Stimulated activated CD4-positive, alpha-beta T cell treated with anti-CD3 and anti-CD28 coated beads, Interleukin-1b, Interleukin-23, amount 100 ng/mL, for 4 hours (primary cell): ENCODE measurements around the gene LGALS7.
"Not testable (repeated sequence)": the region's sequence is repeated elsewhere in the genome, so short reads cannot be mapped to it uniquely, and the experiment has no call there.

Source experiments
- DNase-seq, 2 donors: peaks; one replicate each; pipeline ENCODE4 v3.0.0-alpha.2; 2020; ENCODE audit warnings: low read depth in 2 of 2

The LGALS7 gene

GRCh38 chr19:38773469-38774177, at the start of gene LGALS7:
Gene LGALS7 (minus strand): TSS chr19:38773517. CDS start chr19:38773492, 25 bp downstream.
- DNase-seq, result no peak

- DNase-seq, result not testable (repeated sequence)
These were observed 48.0 kb upstream of the LGALS7 start for GRCh38 chr19:38821230-38821825.

- DNase-seq, result no peak
These were observed 46.1 kb upstream of the LGALS7 start for GRCh38 chr19:38819231-38819920.

- no peak for DNase-seq
These were observed 43.8 kb upstream of the LGALS7 start for GRCh38 chr19:38817081-38817480.

- DNase-seq, result no peak
These were observed 42.9 kb upstream of the LGALS7 start for GRCh38 chr19:38816131-38816750.

- no peak for DNase-seq
These were observed 42.0 kb upstream of the LGALS7 start for GRCh38 chr19:38815059-38816001.

- DNase-seq, result not testable (repeated sequence)
These were observed 40.6 kb upstream of the LGALS7 start for GRCh38 chr19:38813932-38814331.

GRCh38 chr19:38813323-38813722, 40.0 kb upstream of the LGALS7 start:
- DNase-seq, result no peak

- no peak for DNase-seq
These were observed 39.6 kb upstream of the LGALS7 start, which contains the start of gene LGALS4 for GRCh38 chr19:38812841-38813320. Gene LGALS4 (minus strand): TSS chr19:38812945. CDS start chr19:38812886, 59 bp downstream.

GRCh38 chr19:38812009-38812840, 38.9 kb upstream of the LGALS7 start:
- no peak for DNase-seq

GRCh38 chr19:38809592-38810252, 36.4 kb upstream of the LGALS7 start:
- no peak for DNase-seq

GRCh38 chr19:38808741-38809140, 35.4 kb upstream of the LGALS7 start:
- no peak for DNase-seq

- not testable (repeated sequence) for DNase-seq
These were observed 34.2 kb upstream of the LGALS7 start for GRCh38 chr19:38807374-38808098.

GRCh38 chr19:38806371-38806770, 33.1 kb upstream of the LGALS7 start:
- no peak for DNase-seq

GRCh38 chr19:38805180-38805579, 31.9 kb upstream of the LGALS7 start:
- no peak for DNase-seq

GRCh38 chr19:38803543-38803942, 30.2 kb upstream of the LGALS7 start:
- DNase-seq, result no peak

- no peak for DNase-seq
These were observed 28.2 kb upstream of the LGALS7 start for GRCh38 chr19:38801359-38802095.
